ENCODE data around the gene AFM.

DNA sequence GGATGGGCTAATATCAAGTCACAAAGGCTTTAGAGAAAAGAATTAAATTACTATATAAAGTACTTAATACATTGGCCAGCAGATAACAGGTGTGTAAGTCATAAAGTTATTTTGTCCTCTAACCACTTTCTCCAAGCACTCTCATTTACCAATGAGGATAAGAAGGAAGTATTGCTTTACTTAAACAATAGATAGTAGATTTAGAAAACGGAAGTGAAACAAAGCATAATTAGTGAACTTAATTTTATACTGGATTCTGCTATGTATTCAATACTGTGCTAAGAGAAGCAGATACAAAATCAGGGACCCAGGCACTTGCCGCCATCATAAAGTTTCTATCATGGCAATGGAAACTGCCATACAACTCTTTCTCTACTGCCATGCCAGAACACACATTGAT, 24.0 kb downstream of the AFM start:
- TF ChIP-seq, protein P1, sequence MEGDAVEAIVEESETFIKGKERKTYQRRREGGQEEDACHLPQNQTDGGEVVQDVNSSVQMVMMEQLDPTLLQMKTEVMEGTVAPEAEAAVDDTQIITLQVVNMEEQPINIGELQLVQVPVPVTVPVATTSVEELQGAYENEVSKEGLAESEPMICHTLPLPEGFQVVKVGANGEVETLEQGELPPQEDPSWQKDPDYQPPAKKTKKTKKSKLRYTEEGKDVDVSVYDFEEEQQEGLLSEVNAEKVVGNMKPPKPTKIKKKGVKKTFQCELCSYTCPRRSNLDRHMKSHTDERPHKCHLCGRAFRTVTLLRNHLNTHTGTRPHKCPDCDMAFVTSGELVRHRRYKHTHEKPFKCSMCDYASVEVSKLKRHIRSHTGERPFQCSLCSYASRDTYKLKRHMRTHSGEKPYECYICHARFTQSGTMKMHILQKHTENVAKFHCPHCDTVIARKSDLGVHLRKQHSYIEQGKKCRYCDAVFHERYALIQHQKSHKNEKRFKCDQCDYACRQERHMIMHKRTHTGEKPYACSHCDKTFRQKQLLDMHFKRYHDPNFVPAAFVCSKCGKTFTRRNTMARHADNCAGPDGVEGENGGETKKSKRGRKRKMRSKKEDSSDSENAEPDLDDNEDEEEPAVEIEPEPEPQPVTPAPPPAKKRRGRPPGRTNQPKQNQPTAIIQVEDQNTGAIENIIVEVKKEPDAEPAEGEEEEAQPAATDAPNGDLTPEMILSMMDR (conservative IDR thresholded peaks at IDR 0.05; ENCODE audit: low read length), result no peak
- no peak for TF ChIP-seq EZH2phosphoT487 (IDR thresholded peaks at IDR 0.05; ENCODE audit: borderline replicate concordance)

Measured in Loucy (cell line).